Stimulated activated naive CD8-positive, alpha-beta T cell treated with anti-CD3 and anti-CD28 coated beads, Interleukin-15, Interleukin-2, amounts not matched to agents 100 ng/mL and 50 ng/mL, for 24 hours (primary cell): ENCODE measurements around the gene FOXK2.
A peak's percentile ranks its signal among the peaks of the same experiment; 100 is the strongest.

Experiments
- H3K27ac Mint-ChIP-seq: one replicate; pipeline ENCODE4 v1.8.0; 2021; ENCODE audit warnings: mild to moderate bottlenecking, mixed read lengths
- H3K27me3 Mint-ChIP-seq: one replicate; pipeline ENCODE4 v1.8.0; 2021; ENCODE audit warnings: mixed read lengths
- H3K36me3 Mint-ChIP-seq: one replicate; pipeline ENCODE4 v1.8.0; 2021; ENCODE audit warnings: low read depth, mixed read lengths
- H3K4me1 Mint-ChIP-seq: one replicate; pipeline ENCODE4 v1.8.0; 2021; ENCODE audit warnings: low read depth, mixed read lengths
- H3K4me3 Mint-ChIP-seq: one replicate; pipeline ENCODE4 v1.8.0; 2021; ENCODE audit warnings: mild to moderate bottlenecking, mixed read lengths
- H3K9me3 Mint-ChIP-seq: one replicate; pipeline ENCODE4 v1.8.0; 2021; ENCODE audit warnings: mixed read lengths

The FOXK2 gene

DNA sequence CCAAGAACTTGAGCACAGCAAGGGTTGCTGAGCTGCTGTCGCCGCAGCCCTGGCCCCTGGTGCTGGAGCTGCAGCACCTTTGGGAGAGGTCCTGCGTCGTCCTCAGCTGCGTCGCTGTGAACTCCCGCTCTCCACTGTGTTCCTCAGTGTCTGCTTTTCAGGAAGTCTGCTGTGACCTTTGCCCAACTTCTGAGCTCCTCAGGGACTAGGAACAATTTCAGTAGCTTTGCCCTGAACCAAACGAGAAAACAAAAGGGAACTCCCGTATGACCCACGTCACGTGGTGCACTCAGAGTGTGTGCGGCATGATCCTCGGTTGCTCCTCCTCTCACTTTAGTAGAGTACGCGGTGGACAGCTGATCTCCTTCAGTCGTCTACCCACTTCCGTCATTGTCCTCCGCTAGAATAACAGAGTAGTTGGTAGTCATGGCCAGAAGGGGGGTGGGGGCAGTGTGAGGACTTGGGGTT is 84.5 kb downstream of the FOXK2 start:
- no peak overlapping the region for H3K27ac Mint-ChIP-seq
- no peak overlapping the region for H3K4me3 Mint-ChIP-seq
- peaks cover 53% of the 10 kb centered on the region for H3K36me3 Mint-ChIP-seq
- peaks cover 3% of the 10 kb centered on the region for H3K4me1 Mint-ChIP-seq
- no peaks in the 10 kb centered on the region for H3K9me3 Mint-ChIP-seq
- H3K27me3 Mint-ChIP-seq, result no peaks in the 10 kb centered on the region

DNA sequence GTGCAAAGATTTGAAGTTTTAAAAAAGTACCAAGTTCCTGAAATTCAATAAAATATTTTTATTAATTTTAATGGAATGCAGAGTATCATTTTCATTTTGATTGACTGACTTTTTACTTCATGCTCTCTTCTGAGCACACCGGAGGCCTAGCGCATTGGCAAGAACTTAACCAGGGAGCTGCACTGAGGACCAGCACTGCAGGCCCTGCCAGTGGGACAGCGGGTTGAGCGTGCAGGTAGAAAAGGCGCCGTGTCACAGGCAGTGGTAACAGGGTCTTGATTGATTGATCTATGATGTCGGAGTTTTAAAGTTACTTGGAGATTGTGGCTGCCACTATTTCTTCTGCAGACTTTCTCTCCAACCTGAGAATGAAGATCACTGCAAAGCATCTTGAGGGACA is 85.0 kb downstream of the FOXK2 start:
- no peak overlapping the region for H3K27ac Mint-ChIP-seq
- no peaks in the 10 kb centered on the region for H3K9me3 Mint-ChIP-seq
- H3K36me3 Mint-ChIP-seq, result peaks cover 57% of the 10 kb centered on the region
- H3K27me3 Mint-ChIP-seq, result no peaks in the 10 kb centered on the region
- peaks cover 3% of the 10 kb centered on the region for H3K4me1 Mint-ChIP-seq
- H3K4me3 Mint-ChIP-seq, result no peak overlapping the region

DNA sequence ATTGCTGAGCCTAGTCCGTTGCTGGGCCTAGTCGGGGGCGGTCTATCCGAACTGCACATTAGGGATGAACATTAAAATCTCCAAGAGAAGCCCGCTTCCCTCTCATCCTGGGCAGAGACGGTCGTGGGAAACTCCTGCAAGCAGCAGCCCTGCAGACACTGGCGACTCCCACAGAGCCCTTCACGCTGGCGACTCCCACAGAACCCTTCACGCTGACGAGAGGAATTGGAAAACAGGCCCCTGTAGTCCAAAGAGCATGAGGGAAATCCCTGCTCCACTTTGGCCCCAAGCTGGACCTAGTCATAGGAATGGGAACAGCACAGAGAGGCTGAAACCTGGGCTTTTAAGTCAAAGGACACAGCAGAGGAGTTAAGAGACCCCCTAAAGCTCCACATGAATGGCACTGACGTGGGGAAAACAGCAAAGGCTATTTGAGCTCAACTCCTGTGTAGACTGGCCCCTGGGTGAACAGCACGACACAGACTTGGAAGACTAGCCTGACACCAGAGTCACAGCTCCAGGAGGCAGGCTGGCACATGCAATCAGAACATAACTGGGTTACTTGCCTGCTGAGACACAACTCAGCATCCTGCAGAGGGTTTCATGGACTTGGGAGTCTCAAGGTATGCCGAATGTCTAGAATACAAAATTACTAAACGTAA is 86.5 kb downstream of the FOXK2 start:
- H3K9me3 Mint-ChIP-seq, result no peaks in the 10 kb centered on the region
- no peak overlapping the region for H3K4me3 Mint-ChIP-seq
- H3K27me3 Mint-ChIP-seq, result no peaks in the 10 kb centered on the region
- H3K4me1 Mint-ChIP-seq, result peaks cover 3% of the 10 kb centered on the region
- peaks cover 61% of the 10 kb centered on the region for H3K36me3 Mint-ChIP-seq
- peak overlapping the region; percentile 40 for H3K27ac Mint-ChIP-seq

DNA sequence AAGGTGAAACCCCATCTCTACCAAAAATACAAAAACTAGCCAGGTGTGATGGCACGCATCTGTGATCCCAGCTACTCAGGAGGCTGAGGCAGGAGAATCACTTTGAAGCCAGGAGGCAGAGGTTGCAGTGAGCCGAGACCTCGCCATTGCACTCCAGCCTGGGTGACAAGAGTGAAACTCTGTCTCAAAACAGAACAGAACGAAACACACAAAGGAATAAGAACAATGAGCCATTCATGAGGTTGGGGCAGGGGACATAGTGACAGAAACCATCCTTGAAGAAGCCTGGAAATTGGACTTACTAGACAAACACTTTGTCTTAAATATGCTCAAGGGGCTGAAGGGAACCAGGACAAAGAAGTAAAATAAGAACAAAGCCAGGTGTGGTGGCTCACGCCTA is 89.3 kb downstream of the FOXK2 start:
- peaks cover 50% of the 10 kb centered on the region for H3K36me3 Mint-ChIP-seq
- H3K9me3 Mint-ChIP-seq, result no peaks in the 10 kb centered on the region
- H3K4me1 Mint-ChIP-seq, result no peaks in the 10 kb centered on the region
- no peak overlapping the region for H3K4me3 Mint-ChIP-seq
- H3K27ac Mint-ChIP-seq, result no peak overlapping the region
- H3K27me3 Mint-ChIP-seq, result no peaks in the 10 kb centered on the region

DNA sequence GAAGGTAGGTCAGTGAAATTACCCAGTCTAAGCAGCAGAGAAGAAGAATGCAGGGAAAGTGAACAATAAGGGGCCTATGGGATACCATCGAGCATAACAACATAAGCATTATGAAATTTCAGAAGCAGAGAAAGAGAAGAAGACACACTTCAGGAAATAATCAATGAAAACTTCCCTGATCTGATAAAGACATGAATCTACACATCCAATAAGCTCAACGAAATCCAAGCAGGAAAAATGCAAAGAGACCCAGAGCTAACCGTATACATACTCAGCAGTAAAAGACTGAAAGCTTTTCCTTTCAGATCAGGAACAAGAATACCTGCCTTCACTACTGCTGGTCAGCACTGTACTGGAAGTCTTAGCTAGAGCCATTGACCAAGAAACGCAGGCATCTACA is 90.1 kb downstream of the FOXK2 start:
- no peak overlapping the region for H3K4me3 Mint-ChIP-seq
- no peak overlapping the region for H3K27ac Mint-ChIP-seq
- H3K4me1 Mint-ChIP-seq, result no peaks in the 10 kb centered on the region
- H3K27me3 Mint-ChIP-seq, result no peaks in the 10 kb centered on the region
- H3K36me3 Mint-ChIP-seq, result peaks cover 50% of the 10 kb centered on the region
- no peaks in the 10 kb centered on the region for H3K9me3 Mint-ChIP-seq

DNA sequence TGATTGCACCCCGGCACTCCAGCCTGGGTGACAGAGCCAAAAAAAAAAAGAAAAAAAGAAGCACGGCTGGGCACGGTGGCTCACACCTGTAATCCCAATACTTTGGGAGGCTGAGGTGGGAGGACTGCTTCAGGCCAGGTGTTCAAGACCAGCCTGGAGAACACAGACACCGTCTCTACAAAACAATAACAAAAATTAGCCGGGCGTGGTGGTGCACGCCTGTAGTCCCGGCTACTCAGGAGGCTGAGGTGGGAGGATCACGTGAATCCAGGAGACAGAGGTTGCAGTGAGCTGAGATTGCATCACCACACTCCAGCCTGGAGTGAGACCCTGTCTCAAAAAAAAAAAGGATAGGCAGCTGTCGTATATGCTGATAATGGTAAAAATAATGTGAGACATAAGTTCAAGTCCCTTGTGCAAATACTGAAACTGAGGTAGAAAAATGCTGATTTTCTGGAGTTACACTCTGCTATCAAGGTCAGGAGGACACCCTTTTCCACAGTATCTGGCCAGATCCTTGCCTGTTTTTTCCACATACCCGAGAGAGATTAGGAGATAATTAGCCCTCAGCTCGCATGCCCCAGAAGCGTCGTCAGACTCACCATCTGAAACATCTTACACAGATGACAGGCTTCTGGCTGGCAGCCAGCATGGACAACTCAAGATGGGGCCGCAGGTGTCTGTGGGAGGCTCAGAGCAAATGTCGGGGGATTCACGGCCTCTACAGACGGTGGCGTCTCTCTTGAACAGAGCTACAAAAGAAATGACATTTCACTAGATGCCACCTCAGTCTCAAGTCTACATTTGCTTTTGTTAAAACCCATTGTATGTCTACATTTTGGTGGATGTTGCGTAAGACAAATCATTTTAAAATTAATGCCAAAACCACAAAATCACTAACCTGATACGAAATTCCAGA is 91.9 kb downstream of the FOXK2 start:
- no peak overlapping the region for H3K27ac Mint-ChIP-seq
- no peaks in the 10 kb centered on the region for H3K9me3 Mint-ChIP-seq
- no peaks in the 10 kb centered on the region for H3K4me1 Mint-ChIP-seq
- no peaks in the 10 kb centered on the region for H3K27me3 Mint-ChIP-seq
- peaks cover 51% of the 10 kb centered on the region for H3K36me3 Mint-ChIP-seq
- H3K4me3 Mint-ChIP-seq, result no peak overlapping the region

DNA sequence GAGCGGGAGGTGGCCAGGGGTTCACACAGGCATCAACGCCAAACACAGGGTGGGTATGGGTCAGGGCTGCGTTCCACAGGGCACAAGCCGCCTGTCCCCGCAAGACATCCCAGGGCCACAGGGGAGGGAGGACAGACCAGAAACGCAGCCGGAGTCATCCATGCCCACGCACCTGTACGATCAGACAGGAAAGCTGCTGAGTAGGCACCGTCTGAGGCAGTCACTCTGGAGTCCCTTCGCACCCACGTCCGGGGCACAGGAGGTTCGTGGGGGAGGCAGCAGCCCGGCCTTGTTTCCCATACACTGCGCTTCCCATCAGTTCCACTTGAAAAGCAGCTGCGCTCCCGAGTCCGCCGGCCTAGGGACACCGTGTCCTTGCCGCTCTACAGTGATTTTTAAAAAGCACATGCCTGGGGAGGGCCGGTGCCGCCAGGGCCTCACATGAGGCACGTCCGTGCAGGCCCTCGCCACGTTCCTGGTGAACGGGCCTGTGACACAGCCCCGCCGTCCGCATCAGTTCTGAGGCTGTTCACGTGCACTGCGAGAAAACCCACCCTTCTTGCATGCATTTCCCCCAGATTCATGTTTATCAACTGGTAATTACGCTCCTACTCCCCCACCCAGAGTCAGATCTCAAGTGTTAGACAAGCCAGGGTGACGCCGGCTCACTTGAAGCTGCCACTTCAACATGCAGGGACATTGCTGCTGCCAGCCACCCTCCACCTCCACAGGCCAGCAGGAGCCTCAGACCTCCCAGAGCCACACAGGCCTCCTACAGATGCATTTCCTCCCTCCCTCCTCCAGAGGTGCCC is 94.0 kb downstream of the FOXK2 start:
- no peaks in the 10 kb centered on the region for H3K9me3 Mint-ChIP-seq
- H3K27ac Mint-ChIP-seq, result no peak overlapping the region
- no peaks in the 10 kb centered on the region for H3K4me1 Mint-ChIP-seq
- H3K27me3 Mint-ChIP-seq, result no peaks in the 10 kb centered on the region
- H3K4me3 Mint-ChIP-seq, result no peak overlapping the region
- H3K36me3 Mint-ChIP-seq, result peaks cover 60% of the 10 kb centered on the region

DNA sequence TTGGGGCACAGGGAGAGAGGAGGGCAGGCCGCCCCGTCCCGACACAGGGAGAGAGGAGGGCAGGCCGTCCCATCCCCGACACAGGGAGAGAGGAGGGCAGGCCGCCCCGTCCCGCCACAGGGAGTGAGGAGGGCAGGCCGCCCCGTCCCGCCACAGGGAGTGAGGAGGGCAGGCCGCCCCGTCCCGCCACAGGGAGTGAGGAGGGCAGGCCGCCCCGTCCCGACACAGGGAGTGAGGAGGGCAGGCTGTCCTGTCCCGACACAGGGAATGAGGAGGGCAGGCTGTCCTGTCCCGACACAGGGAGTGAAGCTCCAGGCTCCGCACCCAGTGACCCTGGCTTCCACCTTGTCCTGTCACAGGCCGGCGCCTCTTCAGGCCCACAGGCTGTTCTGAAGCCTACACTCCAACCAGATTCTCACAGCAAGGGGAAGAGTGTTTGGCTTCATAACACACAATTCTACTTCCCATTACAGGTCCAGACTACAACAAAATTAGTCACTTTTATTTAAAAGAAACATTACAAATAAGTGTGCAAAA is 94.6 kb downstream of the FOXK2 start:
- Mint-ChIP-seq H3K9me3 (no peaks in the 10 kb centered on the region), H3K36me3 (peaks cover 62% of the 10 kb centered on the region), H3K4me3 (no peak overlapping the region), H3K27me3 (no peaks in the 10 kb centered on the region), H3K4me1 (no peaks in the 10 kb centered on the region), H3K27ac (no peak overlapping the region)

DNA sequence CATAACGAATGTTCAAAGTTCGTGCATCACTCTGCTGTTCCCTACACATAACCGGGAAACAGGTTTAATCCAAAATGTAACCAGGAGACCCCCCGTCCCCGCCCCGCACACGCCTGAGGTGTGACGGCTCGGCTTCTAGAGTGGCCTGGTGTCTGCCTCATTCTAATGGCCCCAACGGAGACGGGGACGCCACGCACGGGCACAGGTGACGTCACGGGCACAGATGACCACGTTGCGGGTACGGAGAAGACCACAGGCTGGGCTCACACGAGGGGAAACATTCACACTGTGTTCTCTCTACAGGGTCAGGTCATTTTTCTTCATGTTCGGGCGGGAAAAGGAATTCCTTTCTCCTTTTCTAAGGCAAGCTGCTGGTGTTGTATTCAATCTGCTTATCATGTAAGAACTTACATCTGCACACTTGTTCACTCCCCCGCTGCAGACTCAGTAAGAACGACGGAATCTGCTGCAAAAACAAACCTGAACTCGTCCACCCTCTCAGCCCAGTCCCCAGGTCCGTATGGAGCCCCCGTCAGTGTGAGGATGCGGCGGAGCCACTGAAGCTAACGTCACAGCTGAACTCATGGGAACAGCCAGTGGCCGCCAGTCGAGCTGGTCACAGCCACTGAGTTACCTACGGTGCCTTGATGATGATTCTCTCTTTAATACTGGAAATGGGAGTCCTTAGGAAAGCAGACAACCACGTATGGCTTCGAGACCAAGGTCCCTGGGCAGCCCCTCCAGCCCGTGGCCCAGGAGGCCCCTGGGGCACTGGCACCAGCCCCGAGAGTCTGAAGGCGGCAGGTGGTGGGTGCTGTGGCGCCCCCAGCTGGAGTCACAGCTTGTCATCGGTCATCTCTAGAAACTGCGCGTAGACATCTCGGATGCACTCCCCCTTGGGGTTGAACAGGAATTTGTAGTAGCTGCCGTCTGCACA is 95.8 kb downstream of the FOXK2 start:
- Mint-ChIP-seq H3K4me1 (no peaks in the 10 kb centered on the region), H3K36me3 (peaks cover 63% of the 10 kb centered on the region), H3K9me3 (no peaks in the 10 kb centered on the region)

DNA sequence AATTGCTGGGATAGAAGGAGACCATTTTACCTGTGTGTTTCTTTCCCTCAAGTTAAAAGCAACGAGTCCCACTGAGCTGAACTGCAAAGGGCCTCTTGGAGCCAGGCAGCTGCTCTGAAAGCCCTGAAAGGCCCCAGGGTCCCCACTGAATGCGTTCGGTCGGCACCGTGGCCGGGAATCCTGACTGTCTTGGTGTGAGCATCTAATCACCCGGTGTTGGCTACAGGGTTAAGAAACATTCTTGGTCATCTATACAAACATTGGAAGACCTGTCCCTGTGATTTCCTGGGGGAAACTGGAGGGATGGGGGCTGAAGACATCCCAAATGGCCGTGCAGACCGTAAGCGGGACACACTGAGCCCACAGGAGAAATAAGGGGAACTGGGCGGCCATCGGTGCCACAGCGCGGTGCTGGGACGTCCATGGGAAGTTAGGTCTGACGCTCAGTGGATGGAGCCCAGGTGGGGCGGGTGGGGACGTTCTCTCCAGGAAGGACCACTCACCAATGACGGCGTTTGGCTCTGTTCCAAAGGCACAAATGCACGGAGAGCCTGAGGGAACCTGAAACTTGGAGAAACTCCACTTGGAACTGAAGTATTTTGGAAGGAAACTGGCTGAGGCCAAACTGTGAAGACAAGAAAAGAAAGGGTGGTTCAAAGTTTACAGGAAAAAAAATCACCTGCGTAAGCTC is 96.6 kb downstream of the FOXK2 start:
- Mint-ChIP-seq H3K9me3 (no peaks in the 10 kb centered on the region), H3K27ac (no peak overlapping the region), H3K4me3 (no peak overlapping the region), H3K27me3 (no peaks in the 10 kb centered on the region), H3K4me1 (no peaks in the 10 kb centered on the region), H3K36me3 (peaks cover 71% of the 10 kb centered on the region)

More for the DNA sequence above, 95.8 kb downstream of the FOXK2 start:
- Mint-ChIP-seq H3K4me3 (no peak overlapping the region), H3K27me3 (no peaks in the 10 kb centered on the region), H3K27ac (no peak overlapping the region)

DNA sequence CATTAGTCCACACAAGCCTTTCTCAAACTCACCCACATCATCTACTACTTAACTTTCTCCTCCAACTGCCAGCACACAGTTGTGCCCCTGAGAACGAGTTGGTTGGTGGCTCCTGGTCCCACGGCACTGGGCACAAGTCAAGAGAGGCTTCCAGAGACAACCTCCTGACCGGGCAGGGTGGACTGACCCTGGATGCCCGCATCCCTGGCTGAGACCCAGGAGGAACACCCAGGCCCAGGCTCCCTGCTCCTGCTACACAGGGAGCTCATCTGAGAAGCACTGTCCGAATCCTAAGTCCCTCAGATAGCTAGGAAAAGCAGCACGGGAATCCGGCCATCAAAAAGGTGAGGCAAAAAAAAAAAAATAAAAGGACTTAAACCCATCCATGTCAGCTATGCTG is 99.7 kb downstream of the FOXK2 start:
- Mint-ChIP-seq H3K36me3 (peaks cover 75% of the 10 kb centered on the region), H3K4me3 (no peak overlapping the region), H3K27ac (no peak overlapping the region), H3K27me3 (no peaks in the 10 kb centered on the region), H3K4me1 (no peaks in the 10 kb centered on the region), H3K9me3 (no peaks in the 10 kb centered on the region)

DNA sequence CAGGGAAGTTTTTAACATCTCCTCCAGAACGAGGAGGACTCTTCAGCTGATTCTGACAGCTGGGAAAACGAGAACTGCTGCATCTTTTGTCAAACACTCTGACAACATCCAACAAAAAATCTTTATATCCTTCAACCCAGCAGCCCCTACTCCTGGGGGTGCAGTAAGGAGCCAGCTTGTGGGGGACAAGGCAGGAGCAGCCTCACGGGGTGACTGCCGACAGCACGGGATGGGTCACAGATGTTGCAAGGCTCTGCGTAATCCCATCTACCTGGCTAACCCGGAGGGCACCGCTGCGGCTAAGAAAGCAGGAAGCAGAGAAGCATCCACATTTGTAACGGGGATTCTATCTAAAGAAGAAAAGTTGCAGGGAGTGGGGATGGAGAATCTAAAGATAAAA is 100.1 kb downstream of the FOXK2 start:
- no peak overlapping the region for H3K4me3 Mint-ChIP-seq
- H3K27ac Mint-ChIP-seq, result no peak overlapping the region
- no peaks in the 10 kb centered on the region for H3K4me1 Mint-ChIP-seq
- H3K27me3 Mint-ChIP-seq, result no peaks in the 10 kb centered on the region
- no peaks in the 10 kb centered on the region for H3K9me3 Mint-ChIP-seq
- peaks cover 72% of the 10 kb centered on the region for H3K36me3 Mint-ChIP-seq

DNA sequence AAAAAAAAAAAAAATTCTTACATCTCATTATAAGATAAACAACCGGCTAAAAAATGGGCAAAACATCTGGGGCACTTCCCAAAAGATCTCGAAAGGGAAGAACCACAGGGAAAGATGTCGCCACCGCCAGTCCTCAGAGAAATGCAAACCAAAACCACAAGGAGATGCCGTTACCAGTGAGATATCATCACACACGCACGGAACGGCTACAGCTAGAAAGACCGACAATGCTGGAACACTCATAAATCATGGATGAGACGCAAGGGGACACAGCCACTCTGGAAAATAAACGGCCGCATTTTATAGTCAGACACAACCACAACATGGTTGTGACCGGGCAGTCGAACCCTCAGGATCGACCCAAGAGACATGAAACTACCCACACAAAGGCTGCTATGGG is 104.2 kb downstream of the FOXK2 start:
- Mint-ChIP-seq H3K4me3 (no peak overlapping the region), H3K36me3 (peaks cover 74% of the 10 kb centered on the region), H3K4me1 (no peaks in the 10 kb centered on the region), H3K27me3 (no peaks in the 10 kb centered on the region), H3K9me3 (no peaks in the 10 kb centered on the region), H3K27ac (no peak overlapping the region)
